Activated naive CD4-positive, alpha-beta T cell treated with Interleukin-2 at 50 U/mL for 16 hours (primary cell): ENCODE results near the gene TNS3.

Experiments
- DNase-seq: peaks from one replicate; pipeline ENCODE4 v3.0.0-alpha.2; 2020

Gene TNS3

DNA sequence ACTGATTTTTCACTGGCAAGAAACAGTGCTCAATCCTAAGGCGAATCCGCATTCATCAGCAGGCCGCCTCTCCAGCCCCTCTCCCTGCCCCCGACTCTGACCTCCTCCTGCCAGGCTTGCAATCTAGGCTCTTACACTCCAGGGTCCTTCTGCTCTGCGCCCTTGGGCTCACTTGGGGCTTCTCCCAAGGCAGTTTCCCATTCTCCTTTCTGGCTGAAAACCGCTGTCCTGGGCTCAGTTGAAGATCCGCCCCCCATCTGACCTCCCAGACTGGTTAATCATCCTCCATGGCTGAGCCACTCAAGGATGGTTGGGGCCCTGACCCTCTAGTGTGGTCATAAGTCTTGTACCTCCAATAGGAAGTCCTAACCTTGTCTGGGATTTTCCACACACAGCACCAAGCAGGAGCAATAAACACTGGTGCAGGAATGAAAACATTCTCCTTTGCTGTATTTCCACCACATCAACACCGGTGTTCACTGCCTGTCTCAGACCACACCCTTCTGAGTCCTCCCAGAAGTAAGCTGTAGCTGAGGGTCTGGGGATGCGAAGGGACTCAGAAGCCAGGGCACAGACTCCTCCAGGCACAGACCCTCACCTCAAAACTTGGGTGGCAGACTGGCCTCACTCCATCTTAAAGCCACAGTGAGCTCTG lies 42.4 kb downstream of the TNS3 start:
- no peak for DNase-seq

DNA sequence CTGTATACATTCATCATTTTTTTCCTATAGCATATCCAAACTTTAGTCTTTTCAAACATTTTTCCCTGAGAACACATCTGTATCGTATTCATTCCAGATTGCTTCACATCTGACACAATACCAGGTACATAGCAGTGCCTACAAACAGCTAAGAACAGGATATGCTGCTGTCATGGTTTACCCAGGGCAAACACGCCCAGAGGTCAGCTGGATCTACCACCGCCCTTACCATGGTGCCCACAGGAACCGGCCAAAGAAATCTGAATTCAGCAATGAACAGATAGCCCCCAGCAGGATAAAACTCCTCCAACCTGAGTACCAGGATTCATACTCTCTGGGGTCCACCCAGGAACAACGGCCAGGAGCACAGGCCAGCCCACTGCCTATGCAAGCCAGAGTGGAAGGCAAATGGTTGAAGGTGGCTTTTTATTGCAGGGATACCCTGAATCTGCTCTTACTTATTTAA lies 43.0 kb downstream of the TNS3 start:
- no peak for DNase-seq

DNA sequence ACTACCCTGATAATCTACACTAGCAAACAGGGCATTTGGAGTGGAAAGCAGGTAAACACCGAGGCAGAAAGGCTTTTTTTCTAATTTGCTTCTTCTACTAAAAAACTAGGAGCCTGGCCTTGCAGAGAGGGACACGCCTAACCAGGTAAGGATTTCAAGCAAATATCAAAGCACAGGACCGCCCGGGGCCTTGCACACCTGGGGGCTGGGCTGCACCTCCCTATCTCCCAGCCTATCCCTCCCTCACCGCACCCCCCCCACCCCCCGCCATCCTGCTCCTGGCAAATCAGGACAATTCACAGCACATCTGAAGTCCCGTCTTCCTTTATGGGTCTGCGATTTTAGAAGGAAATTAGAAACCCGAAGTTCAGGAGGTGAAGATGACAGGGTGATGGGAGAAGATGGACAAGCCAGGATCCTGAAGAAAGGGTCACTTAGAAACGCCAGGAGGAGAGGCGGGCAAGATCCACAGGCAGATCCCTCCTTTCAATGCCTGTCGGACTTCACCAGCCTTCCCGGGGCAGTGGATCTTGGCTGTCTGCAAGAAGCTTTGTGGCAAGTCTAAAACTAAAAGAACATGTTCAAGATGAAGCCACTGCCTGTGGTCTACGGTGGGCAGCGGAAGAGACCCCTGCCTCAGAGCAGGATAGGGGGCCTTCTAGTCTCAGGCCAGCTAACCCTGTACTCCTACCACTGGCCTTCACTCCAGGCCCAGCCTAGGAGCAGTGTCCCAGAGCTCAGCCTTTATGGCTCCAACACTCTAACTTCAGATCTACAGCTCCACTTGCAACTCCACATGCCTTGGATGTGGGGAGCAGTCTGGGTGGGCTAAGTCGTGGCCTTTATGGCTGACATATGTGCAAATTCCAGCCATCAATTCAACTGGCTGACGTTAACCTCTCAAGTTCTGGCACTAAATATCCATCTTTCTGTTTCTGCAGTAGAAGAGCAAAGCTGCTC lies 43.9 kb downstream of the TNS3 start:
- DNase-seq, result no peak

DNA sequence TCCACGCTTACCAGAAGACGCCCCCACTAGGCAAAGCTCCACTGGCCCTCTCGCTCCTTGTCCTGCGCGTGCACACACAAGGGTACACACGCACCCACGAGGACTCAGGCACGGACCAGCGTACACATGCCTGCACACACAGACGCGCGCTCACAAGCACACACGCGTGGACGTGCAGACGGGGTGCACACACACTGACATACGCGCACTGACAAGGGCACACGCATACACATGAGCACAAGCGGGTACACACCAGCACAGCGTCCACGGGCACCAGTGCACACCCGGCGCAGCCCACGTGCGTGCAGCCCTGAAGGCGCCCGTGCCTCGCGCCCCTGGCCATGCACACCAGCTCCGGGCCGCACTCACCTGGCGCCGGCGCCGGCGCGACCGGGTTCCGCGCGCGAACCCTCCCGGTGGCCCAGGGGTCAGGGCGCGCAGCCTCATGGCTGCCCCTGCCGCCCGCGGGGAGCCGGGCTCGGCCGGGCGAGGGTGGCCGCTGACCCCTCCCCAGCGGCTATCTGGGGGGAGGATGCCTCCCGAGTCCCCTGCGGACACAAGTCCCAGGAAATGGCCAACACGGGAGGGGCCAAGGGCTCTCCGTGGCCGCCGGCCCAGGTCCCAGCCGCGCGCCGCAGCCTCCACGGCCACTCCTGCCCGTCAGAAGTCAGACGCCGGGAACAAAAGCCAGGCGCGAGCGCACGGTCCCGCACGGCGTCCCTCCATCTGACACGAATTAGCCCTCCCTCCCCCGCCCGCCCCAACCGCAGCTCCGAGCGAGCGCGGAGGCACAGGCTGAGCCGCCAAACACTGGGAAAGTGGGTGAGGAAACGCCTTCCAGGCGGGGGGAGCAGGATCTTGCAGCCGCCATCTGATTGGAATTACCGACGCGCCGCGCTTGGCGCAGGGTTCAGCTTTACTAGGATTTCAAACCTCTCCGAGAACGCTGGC lies 45.0 kb downstream of the TNS3 start:
- no peak for DNase-seq

DNA sequence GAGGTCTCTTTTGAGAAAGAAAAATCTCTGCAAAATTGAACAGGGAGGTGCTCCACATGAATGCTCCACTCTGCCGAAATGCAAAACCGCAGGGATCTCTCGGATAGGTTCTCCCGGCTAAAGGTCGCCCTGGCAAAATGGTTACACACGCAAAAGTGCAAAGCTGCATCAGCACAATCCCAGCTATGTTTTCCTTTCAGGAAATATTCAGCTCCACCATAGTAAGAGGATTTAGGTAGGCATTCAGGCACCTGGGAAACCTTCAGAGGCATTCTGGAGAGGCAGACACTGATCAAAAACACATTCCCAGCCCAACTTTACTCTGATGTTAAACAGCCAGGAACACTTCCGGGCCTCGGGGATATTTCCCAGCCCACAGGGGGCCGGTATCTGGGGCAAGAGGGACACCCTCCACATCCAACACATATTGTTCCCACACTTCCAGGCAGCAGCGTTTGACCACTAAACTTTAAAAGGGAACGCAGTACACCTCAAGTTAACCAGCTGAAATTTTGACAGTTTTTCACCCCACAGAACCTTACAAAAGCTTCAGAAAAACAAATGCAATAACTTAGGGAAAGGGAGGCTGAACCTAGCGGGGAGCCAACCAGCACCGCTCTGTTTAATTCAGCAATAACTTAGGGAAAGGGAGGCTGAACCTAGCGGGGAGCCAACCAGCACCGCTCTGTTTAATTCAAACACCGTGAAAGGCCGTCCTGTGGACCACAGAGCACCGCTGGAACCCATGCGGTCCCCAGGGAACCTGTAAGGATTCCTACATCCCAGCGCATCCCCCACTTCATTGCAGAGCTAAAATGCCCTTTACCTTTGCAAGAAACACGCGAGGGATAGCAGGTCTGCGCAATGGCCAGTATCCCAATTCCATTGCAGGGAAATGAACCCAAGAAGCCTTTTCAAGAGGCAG lies 45.9 kb downstream of the TNS3 start:
- DNase-seq, result no peak

DNA sequence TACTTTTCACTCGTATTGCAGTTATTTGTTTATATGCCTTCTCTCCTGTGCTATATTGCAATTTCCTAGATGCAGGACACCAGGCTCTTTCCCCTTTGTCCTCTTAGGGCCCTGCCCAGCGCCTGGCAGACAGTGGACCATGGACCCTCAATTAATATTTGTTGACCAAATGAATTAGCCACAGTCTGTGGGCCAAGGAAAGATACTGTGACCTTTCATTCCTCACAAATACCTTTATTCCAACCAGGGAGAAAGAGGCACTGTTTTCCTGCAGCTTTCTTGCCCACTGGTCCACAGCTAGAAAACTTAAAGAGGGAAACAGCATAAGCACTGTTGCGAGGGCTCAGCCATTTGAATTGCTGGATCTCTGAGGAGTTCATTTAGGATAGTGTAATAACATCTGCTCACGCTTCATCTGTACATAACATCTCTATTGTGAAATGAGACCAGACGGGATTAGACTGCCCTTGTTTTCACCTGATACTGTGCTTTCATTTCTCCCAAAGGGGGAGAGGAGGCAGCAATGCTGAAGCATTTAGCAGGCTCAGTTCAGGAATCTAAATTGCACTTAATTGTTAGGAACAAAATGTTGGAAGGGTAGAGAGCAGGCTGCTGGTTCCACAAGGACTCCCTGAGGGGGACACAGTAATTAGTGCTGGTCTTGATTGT lies 46.7 kb downstream of the TNS3 start:
- no peak for DNase-seq

DNA sequence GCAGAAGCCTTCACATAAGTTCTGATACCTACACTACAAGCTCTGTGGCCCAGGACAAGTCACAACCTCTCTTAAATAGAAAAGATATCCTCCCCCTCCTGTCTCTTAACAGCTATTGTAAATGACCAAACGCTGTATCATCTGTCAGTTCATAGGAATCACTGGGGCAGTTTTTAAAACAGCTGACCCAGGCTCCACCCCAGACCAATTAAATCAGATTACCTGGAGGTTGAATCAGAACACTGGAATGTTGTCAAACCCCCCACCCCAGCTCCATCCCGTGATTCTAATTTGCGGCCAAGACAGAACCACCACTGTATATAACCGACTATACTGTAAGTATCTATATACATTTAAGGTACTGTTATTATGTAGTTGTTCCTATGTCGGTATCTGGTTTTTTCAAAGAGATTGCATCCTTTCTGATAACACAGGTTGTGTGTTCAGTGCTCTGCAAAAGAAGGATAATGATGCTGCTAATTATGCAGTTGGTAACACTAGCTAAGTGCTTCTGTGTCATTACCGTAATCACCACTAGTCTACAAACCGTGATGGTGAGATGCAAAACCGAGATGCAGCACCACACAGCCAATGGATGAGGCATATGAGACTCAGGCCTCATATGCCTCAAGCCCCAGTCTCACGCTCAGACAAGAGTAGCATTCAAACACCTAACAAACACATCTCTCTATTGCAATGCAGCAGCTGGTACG lies 47.4 kb downstream of the TNS3 start:
- no peak for DNase-seq

DNA sequence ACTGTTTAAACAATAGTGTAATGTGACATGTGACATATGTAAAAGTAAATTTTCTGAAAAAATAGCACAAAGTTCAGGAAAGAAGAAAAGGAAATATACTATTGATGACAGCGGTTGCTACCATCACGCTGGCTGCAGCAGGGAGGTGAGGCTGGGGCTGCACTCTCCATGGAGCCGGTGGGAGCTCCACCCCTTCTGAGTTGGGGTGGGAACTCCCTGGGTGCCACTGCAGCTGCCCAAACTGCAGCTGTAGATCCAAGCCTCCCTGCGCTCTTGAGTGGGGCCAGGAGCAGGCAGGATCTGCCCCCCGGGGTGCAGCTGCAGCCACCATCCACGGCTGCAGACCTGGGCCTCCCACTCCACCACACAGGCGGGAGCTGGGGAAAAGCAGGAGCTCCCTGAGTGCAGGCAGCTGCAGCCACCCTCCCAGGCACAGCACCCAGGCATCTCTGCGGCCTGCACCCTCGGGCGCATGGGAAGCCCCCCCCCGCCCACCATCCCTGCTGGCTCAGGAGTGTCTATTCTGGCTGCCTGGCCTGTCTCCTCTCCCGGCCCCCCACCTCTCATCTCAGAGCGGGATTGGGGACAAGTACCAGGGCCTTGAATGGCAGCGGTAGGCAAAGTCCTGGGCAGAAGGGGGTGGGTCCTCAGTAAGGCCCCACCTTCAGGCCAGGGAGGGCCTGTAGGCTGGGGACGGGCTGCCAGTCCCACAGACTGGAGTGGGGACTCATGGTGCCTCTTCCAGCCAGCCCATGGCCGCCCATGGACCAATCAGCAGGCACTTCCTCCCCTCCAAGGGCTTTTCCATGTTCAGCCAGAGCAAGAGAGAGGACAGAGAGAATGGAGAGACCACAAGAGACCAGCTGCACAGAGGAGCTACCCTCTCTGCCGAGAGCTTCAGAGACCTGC lies 50.1 kb downstream of the TNS3 start:
- no peak for DNase-seq

DNA sequence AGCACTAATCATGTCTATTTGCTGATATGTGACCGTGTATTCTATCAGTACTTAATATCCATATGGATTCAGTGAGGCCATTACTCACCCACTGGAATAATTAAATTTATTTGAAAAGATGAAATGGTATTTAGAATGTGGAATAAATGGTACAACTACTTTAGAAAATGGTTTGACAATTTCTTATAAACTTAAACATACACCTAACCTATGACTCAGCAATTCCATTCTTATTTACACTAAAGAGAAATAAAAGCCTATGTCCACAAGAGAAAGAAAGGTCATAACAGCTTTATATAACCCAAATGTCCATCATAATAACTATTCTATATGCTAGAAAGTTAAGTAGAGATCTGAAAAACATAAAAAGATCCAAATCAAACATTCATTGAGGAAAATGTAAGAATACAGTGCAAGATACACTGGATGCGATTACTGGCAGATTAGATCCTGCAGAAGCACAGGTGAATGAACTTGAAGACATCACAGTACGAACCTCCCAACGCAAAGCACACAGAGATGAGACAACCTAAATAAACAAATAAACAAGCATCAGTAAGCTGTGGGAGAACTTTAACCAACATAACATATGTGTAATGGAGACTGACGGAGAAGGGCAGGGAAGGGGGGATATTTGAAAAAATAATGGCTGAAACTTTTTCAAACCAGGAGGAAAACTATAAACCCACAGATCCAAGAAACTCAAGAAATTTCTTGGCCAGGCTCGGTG lies 51.9 kb downstream of the TNS3 start:
- no peak for DNase-seq

DNA sequence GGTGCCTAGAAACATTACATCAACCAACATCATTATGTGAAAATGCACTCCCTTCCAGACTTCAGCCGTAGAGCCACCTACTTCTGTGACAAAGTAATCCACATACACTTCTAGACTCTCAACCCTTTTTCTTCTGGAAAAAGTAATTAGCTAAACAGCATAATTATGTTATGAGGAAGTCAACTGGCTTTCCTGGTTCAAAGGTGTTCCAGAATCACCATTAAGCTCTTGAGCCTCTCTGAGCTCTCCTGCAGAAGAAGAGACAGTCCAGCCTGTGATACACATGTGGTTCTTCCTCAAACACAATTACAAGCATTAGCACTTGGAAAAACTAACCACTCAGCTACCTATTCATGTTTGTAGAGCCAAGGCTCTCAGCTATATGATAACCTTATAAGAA lies 52.5 kb downstream of the TNS3 start:
- no peak for DNase-seq

DNA sequence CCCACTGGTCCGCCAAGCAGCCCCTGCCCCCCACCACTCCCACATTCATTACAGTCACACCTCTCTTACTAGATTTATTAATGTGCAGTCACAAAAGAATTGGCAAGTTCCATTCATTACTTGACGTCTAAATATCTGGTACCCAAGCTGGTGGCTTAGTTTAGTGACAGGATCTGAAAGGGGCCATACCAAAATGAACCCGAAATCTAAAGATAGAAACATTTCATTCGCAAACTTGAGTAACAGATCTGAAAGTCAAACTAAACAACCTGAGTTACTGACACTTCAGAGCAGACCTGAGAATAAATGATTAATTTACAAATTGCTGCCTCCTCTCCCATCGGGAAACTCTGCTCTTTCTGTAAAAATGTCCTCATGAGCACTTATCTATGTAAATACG lies 53.4 kb downstream of the TNS3 start:
- no peak for DNase-seq

DNA sequence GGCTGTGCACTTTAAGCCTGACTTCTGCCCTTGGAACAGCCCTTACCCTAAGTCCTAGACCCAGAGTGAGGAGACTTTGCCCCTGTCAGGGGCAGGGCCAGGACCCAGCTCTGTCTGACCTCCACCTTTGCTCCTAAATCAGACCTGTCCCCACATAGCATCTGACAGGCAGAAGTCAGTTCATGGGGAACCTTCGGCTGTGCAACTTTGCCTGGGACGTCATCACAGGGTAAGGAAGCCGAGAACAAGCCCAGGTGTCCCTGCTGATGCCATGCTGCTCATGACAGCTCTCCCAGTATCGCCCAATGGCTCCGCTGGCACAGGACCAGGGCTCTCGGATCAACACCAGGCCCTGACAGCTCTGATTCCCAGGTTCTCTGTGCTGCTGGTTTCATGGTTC lies 55.4 kb downstream of the TNS3 start:
- no peak for DNase-seq

DNA sequence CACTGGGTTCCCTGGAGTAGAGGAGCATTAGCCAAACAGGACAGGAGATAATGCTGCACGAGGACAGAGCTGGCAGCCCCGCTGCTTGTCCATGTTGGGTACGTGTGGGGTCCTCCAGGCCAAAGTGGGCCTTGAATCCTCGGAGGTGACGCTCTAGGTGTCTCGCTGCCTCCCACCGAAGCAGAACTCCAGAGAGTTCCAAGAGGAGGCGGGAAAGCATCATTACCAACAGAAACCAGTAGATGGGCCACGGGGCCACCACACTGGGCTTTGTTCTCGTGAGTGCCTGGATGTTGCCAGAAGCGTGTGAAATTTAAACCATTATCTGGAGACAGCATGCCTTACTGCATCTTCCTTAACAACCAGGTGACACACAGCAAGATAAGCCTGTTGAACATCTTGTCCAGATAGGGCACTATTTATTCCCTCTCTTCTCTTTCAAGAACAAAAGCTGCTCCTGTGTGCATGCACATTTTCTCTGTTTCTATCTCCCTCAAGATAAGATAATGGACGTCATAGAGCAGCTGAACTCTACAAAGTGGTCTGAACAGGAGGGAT lies 56.8 kb downstream of the TNS3 start:
- DNase-seq, result no peak

DNA sequence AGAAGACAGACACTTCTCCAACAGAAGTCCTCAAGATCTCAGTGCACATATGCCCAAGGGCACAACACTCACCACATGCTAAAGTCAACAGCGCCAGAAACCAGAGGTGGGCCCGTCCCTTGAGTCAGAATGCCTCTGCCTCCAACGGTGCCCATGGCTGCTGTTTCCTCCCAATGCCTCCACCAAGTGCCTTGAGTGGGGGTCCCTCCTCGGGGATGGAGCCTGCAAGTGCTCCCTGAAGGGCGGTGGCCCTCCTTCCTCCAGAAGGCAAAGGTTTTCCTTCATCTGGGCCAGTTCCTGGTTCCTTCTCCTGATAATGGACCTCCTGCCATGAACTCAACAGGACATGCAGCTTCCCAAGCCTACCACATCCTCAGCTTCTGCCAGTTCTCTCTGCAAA lies 58.5 kb downstream of the TNS3 start:
- no peak for DNase-seq

DNA sequence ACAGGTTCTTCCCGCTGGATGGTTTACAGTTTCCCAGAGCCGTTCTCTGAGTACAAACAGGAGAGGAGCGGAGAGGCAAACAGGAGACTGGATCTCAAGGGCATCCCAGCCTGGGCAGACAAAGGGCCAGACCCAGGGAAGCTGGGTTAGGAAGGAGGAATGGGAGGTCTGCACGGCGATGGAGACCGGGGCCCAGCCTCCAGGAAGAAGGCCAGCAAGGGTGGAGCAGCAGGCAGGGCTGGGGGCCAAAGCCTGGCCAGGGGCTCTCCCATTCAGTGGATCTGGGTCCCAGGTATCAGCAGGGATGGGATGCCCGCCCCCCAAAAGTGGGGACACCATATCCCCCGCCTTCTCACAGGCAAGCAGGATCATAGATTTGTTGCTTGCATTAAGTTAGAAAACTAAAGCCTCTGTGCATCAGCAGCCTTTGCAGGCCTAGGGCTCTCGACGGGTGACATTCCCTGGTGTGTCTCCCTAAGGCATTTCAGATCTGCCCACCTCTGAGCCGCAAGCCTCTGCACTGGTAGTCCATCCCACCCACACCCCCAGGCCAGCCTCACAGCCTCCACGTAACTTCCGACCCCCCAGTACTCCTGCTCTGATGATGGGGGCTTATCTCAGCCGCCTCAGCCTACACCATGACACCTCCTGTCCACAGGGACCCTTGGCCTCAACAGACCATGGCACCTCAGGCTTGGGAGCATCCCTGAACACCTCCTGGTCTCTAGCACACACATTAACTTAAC lies 59.9 kb downstream of the TNS3 start:
- no peak for DNase-seq

DNA sequence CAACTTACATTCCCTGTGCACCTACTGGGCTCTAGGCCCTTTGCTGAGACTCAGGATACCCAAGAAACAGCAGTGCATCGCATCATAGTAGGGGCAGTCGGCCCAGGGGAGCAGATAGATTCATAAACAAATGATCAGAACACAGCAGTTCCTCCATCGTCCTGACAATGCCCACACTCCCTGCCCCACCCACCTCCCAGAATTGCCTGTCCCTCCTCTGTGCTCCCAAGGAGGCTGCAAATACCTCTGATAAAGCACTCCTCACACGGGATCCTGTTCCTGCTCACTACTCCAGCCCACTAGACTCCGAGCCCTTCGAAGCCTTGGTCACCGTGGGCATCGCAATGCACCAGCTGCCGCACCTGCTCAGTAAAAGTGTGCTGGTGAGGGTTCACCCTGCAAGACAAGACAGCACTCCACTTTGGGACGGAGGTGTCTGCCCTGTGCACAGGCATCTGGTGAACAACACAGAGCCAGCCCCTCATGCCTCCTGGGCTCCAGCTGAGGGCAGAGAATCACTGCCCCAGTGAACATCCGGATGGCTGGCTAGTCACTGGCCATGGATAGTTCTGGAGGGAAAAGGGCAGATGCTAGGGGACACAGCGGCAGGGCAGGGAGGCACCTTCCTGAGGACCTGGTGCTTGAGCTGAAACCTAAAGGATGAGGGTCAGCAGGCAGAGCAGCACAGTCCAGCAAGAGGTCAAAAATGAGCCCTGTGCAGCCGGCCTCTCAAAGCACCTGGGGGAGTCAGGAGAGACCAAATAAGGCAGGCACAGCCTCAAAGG lies 60.7 kb downstream of the TNS3 start:
- no peak for DNase-seq

DNA sequence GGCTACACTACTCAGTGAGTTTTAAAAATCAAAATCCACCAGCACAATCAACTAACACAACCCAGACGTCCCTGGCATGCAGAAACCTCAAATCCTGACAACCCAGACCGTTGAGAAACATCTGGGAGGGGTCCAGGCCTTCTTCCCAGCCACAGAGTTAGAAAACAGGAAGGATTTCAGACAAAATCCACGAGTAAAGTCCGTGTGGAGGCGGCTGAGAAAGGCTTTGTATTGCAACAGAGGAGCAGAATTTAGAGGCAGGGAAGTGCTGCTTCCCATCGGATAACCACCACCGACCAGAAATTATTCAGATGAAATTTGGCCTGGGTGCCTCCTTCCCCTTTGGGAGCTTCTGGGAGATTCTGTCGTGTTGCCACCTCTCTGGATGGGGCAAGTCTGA lies 61.5 kb downstream of the TNS3 start:
- DNase-seq, result no peak
